Tongue (tissue), 2 donors: ENCODE results near the gene PAX6. TPM values are rescaled to one million over a fixed set of nuclear protein-coding genes. Genes with fewer than 3 reads are reported as not detected.

Source experiments
- DNase-seq: peaks from one replicate; pipeline ENCODE4 v3.0.0-alpha.2; 2015
- total RNA-seq: library from RNA; depleted of rRNA; stranded (reverse); fragments of >200 nt; gene quantifications from one replicate; pipeline ENCODE4 v1.2.3, GENCODE V29; 2014

PAX6 gene
- total RNA-seq, 1 donor from 2014 or later: 0.92 TPM

GRCh38 chr11:31808721-31809540 is 2.2 kb downstream of the PAX6 start:
- no peak for DNase-seq

GRCh38 chr11:31807799-31808667 is 3.1 kb downstream of the PAX6 start:
- no peak for DNase-seq

GRCh38 chr11:31806928-31807798 is 4.0 kb downstream of the PAX6 start:
- no peak for DNase-seq

GRCh38 chr11:31806186-31806927 is 4.8 kb downstream of the PAX6 start:
- DNase-seq: no peak

GRCh38 chr11:31805629-31806185 is 5.4 kb downstream of the PAX6 start:
- DNase-seq: no peak

- no peak for DNase-seq
Measured at GRCh38 chr11:31805037-31805628, 6.0 kb downstream of the PAX6 start.

GRCh38 chr11:31804312-31805036 is 6.6 kb downstream of the PAX6 start:
- no peak for DNase-seq

- no peak for DNase-seq
Measured at GRCh38 chr11:31803813-31804311, 7.3 kb downstream of the PAX6 start.

GRCh38 chr11:31802990-31803812 is 7.9 kb downstream of the PAX6 start:
- no peak for DNase-seq

- no peak for DNase-seq
Measured at GRCh38 chr11:31802609-31802989, 8.5 kb downstream of the PAX6 start.

- DNase-seq: no peak
Measured at GRCh38 chr11:31802000-31802551, 9.0 kb downstream of the PAX6 start.

- no peak for DNase-seq
Measured at GRCh38 chr11:31801298-31801702, 9.8 kb downstream of the PAX6 start.

GRCh38 chr11:31800398-31801265 is 10.5 kb downstream of the PAX6 start:
- no peak for DNase-seq

- no peak for DNase-seq
Measured at GRCh38 chr11:31799435-31800397, 11.4 kb downstream of the PAX6 start.

GRCh38 chr11:31798554-31799434 is 12.3 kb downstream of the PAX6 start:
- no peak for DNase-seq
